ENCODE measurements around the gene EEA1.
"Not testable (repeated sequence)": the region's sequence is repeated elsewhere in the genome, so short reads cannot be mapped to it uniquely, and the experiment has no call there.

EEA1 gene

DNA sequence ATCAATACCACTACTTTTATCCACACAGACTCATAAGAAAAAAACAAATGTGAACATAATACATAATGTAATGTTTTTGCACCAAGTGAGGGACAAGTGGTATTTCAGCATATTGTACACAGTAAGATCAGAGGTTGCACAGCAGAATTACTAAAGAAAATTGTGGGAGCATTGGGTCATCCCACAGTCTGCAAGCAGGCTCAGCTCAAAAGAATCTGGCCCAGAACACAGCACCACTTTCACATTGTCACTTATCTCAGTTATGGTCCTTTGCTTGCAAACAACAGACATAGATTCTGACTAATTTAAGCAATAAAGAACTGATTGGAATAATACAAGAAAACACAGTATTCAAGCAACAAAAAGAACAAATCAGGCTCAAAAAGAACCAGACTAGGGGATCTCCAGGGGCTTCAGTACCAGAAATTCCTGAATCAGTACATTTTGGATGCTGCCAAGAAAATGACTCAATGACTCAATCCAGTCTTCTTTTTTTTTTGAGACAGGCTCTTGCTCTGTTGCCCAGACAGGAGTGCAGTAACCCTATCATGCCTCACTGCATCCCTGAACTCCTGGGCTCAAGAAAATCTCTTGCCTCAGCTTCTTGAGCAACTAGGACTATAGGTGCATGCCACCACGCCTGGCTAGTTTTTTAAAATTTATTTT, 42.9 kb upstream of the EEA1 start:
- CTCF ChIA-PET = no interaction called here
- no peak for DNase-seq (ENCODE audit: extremely low spot score)
- TF ChIP-seq TARDBP (IDR thresholded peaks at IDR 0.05) (no peak), FOXM1 (IDR thresholded peaks at IDR 0.05; ENCODE audit: borderline replicate concordance) (no peak), ARNT (IDR thresholded peaks at IDR 0.05) (no peak), FOXK2 (IDR thresholded peaks at IDR 0.05) (no peak), CTBP1 (IDR thresholded peaks at IDR 0.05; ENCODE audit: borderline replicate concordance) (no peak), LEF1 (IDR thresholded peaks at IDR 0.05; ENCODE audit: borderline replicate concordance) (no peak), ELF4 (IDR thresholded peaks at IDR 0.05) (no peak), BHLHE40 (IDR thresholded peaks at IDR 0.05; ENCODE audit: borderline replicate concordance) (no peak), NFRKB (IDR thresholded peaks at IDR 0.05) (no peak), SUZ12 (IDR thresholded peaks at IDR 0.05) (no peak), HDGF (IDR thresholded peaks at IDR 0.05; ENCODE audit: borderline replicate concordance) (no peak), L3MBTL2 (conservative IDR thresholded peaks at IDR 0.05) (no peak), FOXA1 (IDR thresholded peaks at IDR 0.05) (no peak), SP1 (IDR thresholded peaks at IDR 0.05) (no peak), ZNF384 (IDR thresholded peaks at IDR 0.05) (no peak)
- TF ChIP-seq, protein P1, sequence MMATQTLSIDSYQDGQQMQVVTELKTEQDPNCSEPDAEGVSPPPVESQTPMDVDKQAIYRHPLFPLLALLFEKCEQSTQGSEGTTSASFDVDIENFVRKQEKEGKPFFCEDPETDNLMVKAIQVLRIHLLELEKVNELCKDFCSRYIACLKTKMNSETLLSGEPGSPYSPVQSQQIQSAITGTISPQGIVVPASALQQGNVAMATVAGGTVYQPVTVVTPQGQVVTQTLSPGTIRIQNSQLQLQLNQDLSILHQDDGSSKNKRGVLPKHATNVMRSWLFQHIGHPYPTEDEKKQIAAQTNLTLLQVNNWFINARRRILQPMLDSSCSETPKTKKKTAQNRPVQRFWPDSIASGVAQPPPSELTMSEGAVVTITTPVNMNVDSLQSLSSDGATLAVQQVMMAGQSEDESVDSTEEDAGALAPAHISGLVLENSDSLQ (IDR thresholded peaks at IDR 0.05) = no peak
- POLR2A ChIA-PET = no interaction called here

DNA sequence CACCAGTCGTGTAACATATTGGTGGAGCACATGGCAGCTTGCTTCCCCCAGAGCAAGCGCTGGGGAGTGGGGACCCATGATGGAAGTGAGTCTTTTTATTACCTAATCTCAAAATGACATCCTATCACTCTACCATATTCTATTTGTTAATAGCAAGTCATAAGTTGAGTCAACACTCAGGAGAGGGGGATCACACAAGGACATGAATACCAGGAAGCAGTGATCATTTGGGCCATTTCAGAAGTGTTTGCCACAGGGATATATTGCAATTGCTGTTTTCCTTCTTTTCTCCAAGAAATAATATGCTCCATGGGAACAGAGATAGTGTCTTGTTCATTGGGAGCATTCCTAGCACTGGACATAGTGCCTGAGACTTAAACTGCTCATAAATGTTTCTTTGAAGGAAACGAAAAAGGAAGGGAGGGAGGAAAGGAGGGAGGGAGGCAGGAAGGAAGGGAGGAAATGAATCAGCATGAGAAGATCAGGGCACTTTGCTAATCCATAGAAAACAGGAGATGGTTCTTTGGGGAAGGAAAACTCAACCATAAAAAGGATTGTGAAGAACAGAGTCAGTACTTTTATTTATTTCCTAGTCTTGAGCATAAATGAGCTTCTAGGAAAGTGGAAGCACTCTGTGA, 39.2 kb upstream of the EEA1 start:
- no peak for TF ChIP-seq HDGF (IDR thresholded peaks at IDR 0.05; ENCODE audit: borderline replicate concordance)
- no peak for TF ChIP-seq FOXA1 (IDR thresholded peaks at IDR 0.05)
- TF ChIP-seq, protein P1 (IDR thresholded peaks at IDR 0.05) = no peak
- no peak for TF ChIP-seq SP1 (IDR thresholded peaks at IDR 0.05)
- TF ChIP-seq LEF1 (IDR thresholded peaks at IDR 0.05; ENCODE audit: borderline replicate concordance) = no peak
- no peak for TF ChIP-seq SUZ12 (IDR thresholded peaks at IDR 0.05)
- no peak for TF ChIP-seq TARDBP (IDR thresholded peaks at IDR 0.05)
- no peak for TF ChIP-seq ARNT (IDR thresholded peaks at IDR 0.05)
- no peak for TF ChIP-seq NFRKB (IDR thresholded peaks at IDR 0.05)
- no peak for TF ChIP-seq CTBP1 (IDR thresholded peaks at IDR 0.05; ENCODE audit: borderline replicate concordance)
- no peak for TF ChIP-seq ELF4 (IDR thresholded peaks at IDR 0.05)
- no peak for TF ChIP-seq FOXM1 (IDR thresholded peaks at IDR 0.05; ENCODE audit: borderline replicate concordance)
- TF ChIP-seq BHLHE40 (IDR thresholded peaks at IDR 0.05; ENCODE audit: borderline replicate concordance) = no peak
- TF ChIP-seq FOXK2 (IDR thresholded peaks at IDR 0.05) = no peak
- no peak for TF ChIP-seq L3MBTL2 (conservative IDR thresholded peaks at IDR 0.05)

DNA sequence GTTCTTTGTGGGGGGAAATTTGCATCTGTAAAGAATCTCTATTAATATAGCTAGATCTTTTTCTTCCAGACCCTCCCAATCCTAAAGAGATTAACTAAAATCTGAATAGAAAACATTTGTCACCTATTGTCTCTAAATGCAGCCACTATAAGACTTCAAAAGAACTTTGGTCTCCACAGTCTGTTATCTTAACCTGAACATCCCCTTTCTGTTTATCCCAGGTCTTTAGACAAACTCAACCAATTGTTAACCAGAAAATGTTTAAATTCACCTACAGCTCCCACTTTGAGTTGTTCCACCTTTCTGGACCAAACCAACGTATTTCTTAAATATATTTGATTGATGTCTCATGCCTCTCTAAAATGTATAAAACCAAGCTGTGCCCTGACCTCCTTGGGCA, 35.3 kb upstream of the EEA1 start:
- CTCF ChIA-PET; POLR2A ChIA-PET; DNase-seq (ENCODE audit: extremely low spot score): not testable (repeated sequence)

More for the DNA sequence above, 39.2 kb upstream of the EEA1 start:
- POLR2A ChIA-PET = no interaction called here
- DNase-seq (ENCODE audit: extremely low spot score) = no peak
- CTCF ChIA-PET = no interaction called here

GRCh38 chr12:92961949-92962348, 32.9 kb upstream of the EEA1 start:
- ChIA-PET POLR2A (no interaction called here), CTCF (no interaction called here)
- DNase-seq (ENCODE audit: extremely low spot score) = no peak

GRCh38 chr12:92955997-92956663, 27.0 kb upstream of the EEA1 start:
- no peak for TF ChIP-seq HDGF (IDR thresholded peaks at IDR 0.05; ENCODE audit: borderline replicate concordance)
- no peak for TF ChIP-seq NFRKB (IDR thresholded peaks at IDR 0.05)
- DNase-seq (ENCODE audit: extremely low spot score) = no peak
- ChIA-PET CTCF (no interaction called here), POLR2A (no interaction called here)

More at GRCh38 chr12:92961949-92962348, 32.9 kb upstream of the EEA1 start:
- TF ChIP-seq HDGF (IDR thresholded peaks at IDR 0.05; ENCODE audit: borderline replicate concordance) (no peak), ELF4 (IDR thresholded peaks at IDR 0.05) (no peak), FOXA1 (IDR thresholded peaks at IDR 0.05) (no peak), CTBP1 (IDR thresholded peaks at IDR 0.05; ENCODE audit: borderline replicate concordance) (no peak), NFRKB (IDR thresholded peaks at IDR 0.05) (no peak), LEF1 (IDR thresholded peaks at IDR 0.05; ENCODE audit: borderline replicate concordance) (no peak), L3MBTL2 (conservative IDR thresholded peaks at IDR 0.05) (no peak), ZNF384 (IDR thresholded peaks at IDR 0.05) (no peak), FOXK2 (IDR thresholded peaks at IDR 0.05) (no peak)

DNA sequence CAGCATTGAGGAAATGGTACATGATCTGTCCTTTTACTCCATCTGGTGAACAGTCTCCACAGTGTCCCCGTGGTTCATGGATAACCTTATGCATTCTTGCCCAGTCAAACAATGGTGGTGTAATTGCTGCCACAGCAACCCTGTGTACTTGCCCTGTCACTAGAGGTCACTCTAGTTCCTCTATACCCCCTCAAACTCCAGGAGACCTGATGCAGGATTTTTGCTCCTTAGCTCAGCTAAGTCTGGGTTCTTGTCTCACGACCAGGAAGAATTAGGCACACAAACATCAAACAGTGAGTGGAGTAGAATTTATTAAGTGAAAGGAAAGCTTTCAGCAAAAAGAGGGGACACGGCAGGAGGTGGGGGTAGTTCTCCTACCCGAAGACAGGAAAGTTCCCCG, 24.7 kb upstream of the EEA1 start:
- TF ChIP-seq NFRKB (IDR thresholded peaks at IDR 0.05) (no peak), BHLHE40 (IDR thresholded peaks at IDR 0.05; ENCODE audit: borderline replicate concordance) (no peak), TARDBP (IDR thresholded peaks at IDR 0.05) (no peak), ZNF384 (IDR thresholded peaks at IDR 0.05) (no peak), SP1 (IDR thresholded peaks at IDR 0.05) (no peak), SUZ12 (IDR thresholded peaks at IDR 0.05) (no peak), FOXA1 (IDR thresholded peaks at IDR 0.05) (no peak), L3MBTL2 (conservative IDR thresholded peaks at IDR 0.05) (no peak), LEF1 (IDR thresholded peaks at IDR 0.05; ENCODE audit: borderline replicate concordance) (no peak), FOXK2 (IDR thresholded peaks at IDR 0.05) (no peak)
- TF ChIP-seq, protein P1 (IDR thresholded peaks at IDR 0.05) = no peak
- no peak for DNase-seq (ENCODE audit: extremely low spot score)
- ChIA-PET CTCF (no interaction called here), POLR2A (no interaction called here)

Measured in HEK293T (cell line).